ENCODE data around the gene C4orf50. TPM values are rescaled to one million over a fixed set of nuclear protein-coding genes. Genes with fewer than 3 reads are reported as not detected.

C4orf50 gene
- total RNA-seq, 1 donor from 2014 or later = 0.16 TPM

DNA sequence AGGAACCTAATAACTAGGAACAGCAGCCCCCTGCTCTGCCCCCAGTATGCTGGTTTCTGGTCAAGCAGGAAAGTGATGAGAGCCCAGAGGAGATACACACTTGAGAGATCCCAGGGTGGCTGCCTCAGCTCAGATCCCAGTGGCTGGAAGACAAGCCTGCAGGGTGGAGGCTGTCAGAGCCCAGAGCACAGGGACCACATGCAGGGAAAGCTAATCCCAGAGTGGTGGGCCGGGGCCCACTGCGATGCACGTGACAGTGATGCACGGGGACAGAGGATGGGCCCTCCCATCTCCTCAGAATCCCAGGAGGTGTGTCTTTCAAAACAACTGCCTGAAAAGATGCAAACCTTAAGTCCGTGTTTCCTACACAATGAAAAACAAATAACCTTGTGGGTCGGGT is 96.2 kb downstream of the C4orf50 start:
- Histone ChIP-seq H3K9ac (ENCODE audit: low read length) (no peak overlapping the region), H3K4me1 (ENCODE audit: insufficient read depth, low read length) (no peaks in the 10 kb centered on the region), H3K4me2 (ENCODE audit: low read length) (no peak overlapping the region), H3K36me3 (ENCODE audit: insufficient read depth, low read length) (no peaks in the 10 kb centered on the region), H2AFZ (ENCODE audit: low read depth, low read length) (no peak overlapping the region), H4K20me1 (ENCODE audit: insufficient read depth, low read length) (no peaks in the 10 kb centered on the region), H3K9me3 (ENCODE audit: insufficient read depth, low read depth, low read length) (no peaks in the 10 kb centered on the region), H3K79me2 (ENCODE audit: insufficient read depth, low read length) (no peaks in the 10 kb centered on the region), H3K27me3 (ENCODE audit: insufficient read depth, low read length) (peaks cover 8% of the 10 kb centered on the region), H3K4me3 (ENCODE audit: insufficient read depth, low read depth, low read length) (no peak overlapping the region), H3K27ac (ENCODE audit: low read depth, low read length) (no peak overlapping the region)
- Mint-ChIP-seq H3K27ac (ENCODE audit: unreplicated experiment) (no peak overlapping the region), H3K36me3 (ENCODE audit: low read depth, unreplicated experiment) (no peaks in the 10 kb centered on the region), H3K4me1 (ENCODE audit: low read depth, unreplicated experiment) (peaks cover 15% of the 10 kb centered on the region), H3K27me3 (ENCODE audit: low read depth, unreplicated experiment) (peaks cover 58% of the 10 kb centered on the region), H3K9me3 (ENCODE audit: unreplicated experiment) (peaks cover 2% of the 10 kb centered on the region), H3K4me3 (ENCODE audit: unreplicated experiment) (no peak overlapping the region)
- TF ChIP-seq CTCF (IDR thresholded peaks at IDR 0.05; ENCODE audit: insufficient read depth, low read depth, low read length) (no peak), EZH2 (IDR thresholded peaks at IDR 0.05; ENCODE audit: insufficient read depth, low read length) (no peak)
- DNase-seq (ENCODE audit: low read depth) (no peak), FAIRE-seq (no peak)

DNA sequence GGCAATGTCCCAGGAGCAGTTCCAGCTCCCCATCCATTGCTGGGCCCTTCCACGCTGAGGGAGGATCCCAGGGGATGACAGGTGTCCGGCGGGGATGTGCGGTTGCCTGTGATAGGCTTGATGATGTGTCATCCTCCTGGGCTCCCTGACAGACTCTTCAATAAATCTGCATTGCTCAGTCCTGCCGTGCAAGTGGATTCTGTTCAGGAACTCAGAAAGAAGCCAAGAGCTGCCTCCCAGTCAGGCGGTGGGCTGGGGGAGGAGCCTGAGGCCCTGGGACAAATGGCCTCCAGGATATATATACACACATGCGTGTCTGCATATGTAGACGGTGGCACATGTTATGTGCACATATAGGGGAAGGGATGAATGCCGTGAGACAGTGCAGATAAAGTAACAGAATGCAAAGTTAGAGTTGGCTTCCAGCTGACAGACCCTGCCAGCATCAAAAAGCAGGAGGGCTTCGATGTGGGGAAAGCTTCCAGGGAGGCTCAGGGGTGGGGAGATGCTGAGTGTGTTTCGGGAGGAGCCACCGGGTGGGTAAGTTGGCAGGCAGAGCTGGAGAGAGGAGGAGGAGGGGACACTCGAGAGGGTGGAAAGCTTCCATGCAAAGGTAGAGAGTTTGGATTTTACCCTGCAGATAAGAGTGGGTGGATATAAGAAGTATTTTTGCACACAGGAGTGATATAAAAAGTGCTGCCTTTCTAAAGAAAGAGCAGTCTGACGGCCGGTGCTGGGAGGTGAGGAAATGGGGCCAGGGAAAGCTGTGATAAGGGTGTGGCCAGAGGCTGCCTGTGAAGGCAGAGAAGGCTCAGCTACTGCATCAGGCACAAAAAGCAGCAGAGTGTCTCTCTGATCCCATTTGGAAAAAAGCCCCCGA is 96.9 kb downstream of the C4orf50 start:
- Mint-ChIP-seq H3K36me3 (ENCODE audit: low read depth, unreplicated experiment) (no peaks in the 10 kb centered on the region), H3K27me3 (ENCODE audit: low read depth, unreplicated experiment) (peaks cover 58% of the 10 kb centered on the region), H3K27ac (ENCODE audit: unreplicated experiment) (no peak overlapping the region), H3K4me1 (ENCODE audit: low read depth, unreplicated experiment) (peaks cover 15% of the 10 kb centered on the region), H3K9me3 (ENCODE audit: unreplicated experiment) (peaks cover 2% of the 10 kb centered on the region), H3K4me3 (ENCODE audit: unreplicated experiment) (no peak overlapping the region)
- H3K79me2 ChIP-seq (ENCODE audit: insufficient read depth, low read length) = no peaks in the 10 kb centered on the region
- H3K4me2 ChIP-seq (ENCODE audit: low read length) = no peak overlapping the region
- no peak overlapping the region for H3K9ac ChIP-seq (ENCODE audit: low read length)
- H3K4me3 ChIP-seq (ENCODE audit: insufficient read depth, low read depth, low read length) = no peak overlapping the region
- no peaks in the 10 kb centered on the region for H4K20me1 ChIP-seq (ENCODE audit: insufficient read depth, low read length)
- no peak for TF ChIP-seq CTCF (IDR thresholded peaks at IDR 0.05; ENCODE audit: insufficient read depth, low read depth, low read length)
- TF ChIP-seq EZH2 (IDR thresholded peaks at IDR 0.05; ENCODE audit: insufficient read depth, low read length) = no peak
- no peaks in the 10 kb centered on the region for H3K4me1 ChIP-seq (ENCODE audit: insufficient read depth, low read length)
- H3K36me3 ChIP-seq (ENCODE audit: insufficient read depth, low read length) = no peaks in the 10 kb centered on the region
- H3K27me3 ChIP-seq (ENCODE audit: insufficient read depth, low read length) = peaks cover 8% of the 10 kb centered on the region
- no peak overlapping the region for H2AFZ ChIP-seq (ENCODE audit: low read depth, low read length)
- DNase-seq (ENCODE audit: low read depth) = no peak
- H3K27ac ChIP-seq (ENCODE audit: low read depth, low read length) = no peak overlapping the region
- FAIRE-seq = no peak
- H3K9me3 ChIP-seq (ENCODE audit: insufficient read depth, low read depth, low read length) = no peaks in the 10 kb centered on the region

GRCh38 chr4:5919571-5919970 is 98.7 kb downstream of the C4orf50 start:
- peaks cover 15% of the 10 kb centered on the region for H3K4me1 Mint-ChIP-seq (ENCODE audit: low read depth, unreplicated experiment)
- no peaks in the 10 kb centered on the region for H4K20me1 ChIP-seq (ENCODE audit: insufficient read depth, low read length)
- H3K79me2 ChIP-seq (ENCODE audit: insufficient read depth, low read length) = no peaks in the 10 kb centered on the region
- H3K4me2 ChIP-seq (ENCODE audit: low read length) = no peak overlapping the region
- H3K9me3 Mint-ChIP-seq (ENCODE audit: unreplicated experiment) = peaks cover 2% of the 10 kb centered on the region
- peaks cover 8% of the 10 kb centered on the region for H3K27me3 ChIP-seq (ENCODE audit: insufficient read depth, low read length)
- no peak for TF ChIP-seq CTCF (IDR thresholded peaks at IDR 0.05; ENCODE audit: insufficient read depth, low read depth, low read length)
- TF ChIP-seq EZH2 (IDR thresholded peaks at IDR 0.05; ENCODE audit: insufficient read depth, low read length) = no peak
- no peak overlapping the region for H3K9ac ChIP-seq (ENCODE audit: low read length)
- H3K27me3 Mint-ChIP-seq (ENCODE audit: low read depth, unreplicated experiment) = peaks cover 58% of the 10 kb centered on the region
- FAIRE-seq (no peak), DNase-seq (ENCODE audit: low read depth) (no peak)
- H3K4me1 ChIP-seq (ENCODE audit: insufficient read depth, low read length) = no peaks in the 10 kb centered on the region
- no peak overlapping the region for H3K27ac ChIP-seq (ENCODE audit: low read depth, low read length)
- no peak overlapping the region for H3K4me3 Mint-ChIP-seq (ENCODE audit: unreplicated experiment)
- no peak overlapping the region for H3K27ac Mint-ChIP-seq (ENCODE audit: unreplicated experiment)
- H2AFZ ChIP-seq (ENCODE audit: low read depth, low read length) = no peak overlapping the region
- H3K4me3 ChIP-seq (ENCODE audit: insufficient read depth, low read depth, low read length) = no peak overlapping the region
- no peaks in the 10 kb centered on the region for H3K36me3 Mint-ChIP-seq (ENCODE audit: low read depth, unreplicated experiment)
- H3K9me3 ChIP-seq (ENCODE audit: insufficient read depth, low read depth, low read length) = no peaks in the 10 kb centered on the region
- H3K36me3 ChIP-seq (ENCODE audit: insufficient read depth, low read length) = no peaks in the 10 kb centered on the region

Measured in astrocyte (in vitro differentiated cells and primary cell).